Nephron (organoid): ENCODE measurements around the gene SMG6.

ENCODE experiments used
- H3K27ac Mint-ChIP-seq, 3 experiments: 2 replicates each; pipeline ENCODE4 v1.8.0; 2020; ENCODE audit warnings: mixed read lengths in 3 of 3, mild to moderate bottlenecking in 2 of 3, moderate library complexity in 1 of 3
- H3K27me3 Mint-ChIP-seq: 2 replicates; pipeline ENCODE4 v1.8.0; 2021; ENCODE audit warnings: low read depth, mild to moderate bottlenecking, moderate library complexity, mixed read lengths
- H3K36me3 Mint-ChIP-seq: 2 replicates; pipeline ENCODE4 v1.8.0; 2020; ENCODE audit warnings: low read depth, mixed read lengths
- H3K4me1 Mint-ChIP-seq: 2 replicates; pipeline ENCODE4 v1.8.0; 2020; ENCODE audit warnings: mixed read lengths
- H3K4me3 Mint-ChIP-seq, 3 experiments: 2 replicates each; pipeline ENCODE4 v1.8.0; 2020; ENCODE audit warnings: mild to moderate bottlenecking in 3 of 3, mixed read lengths in 3 of 3, moderate library complexity in 2 of 3
- H3K9me3 Mint-ChIP-seq: 2 replicates; pipeline ENCODE4 v1.8.0; 2020; ENCODE audit warnings: mixed read lengths
- CTCF ChIP-seq, 3 experiments: fragments of 200-600 bp; sonication (generic); IDR thresholded peaks; one replicate each; pipeline ENCODE4 v1.5.0; 2021; ENCODE audit warnings: antibody characterized with exemption in 3 of 3; ENCODE audit not compliant: unreplicated experiment in 3 of 3

SMG6 gene

GRCh38 chr17:2023692-2024571, 279.7 kb downstream of the SMG6 start:
- Mint-ChIP-seq H3K4me1 (peaks cover 6% of the 10 kb centered on the region), H3K4me3 (peak overlapping the region; percentile 82 to 85 (median 83)), H3K9me3 (peaks cover 3% of the 10 kb centered on the region), H3K36me3 (no peaks in the 10 kb centered on the region), H3K27ac (no peak overlapping the region), H3K27me3 (peaks cover 84% of the 10 kb centered on the region)
- no peak for TF ChIP-seq CTCF (IDR thresholded peaks at IDR 0.05; ENCODE audit: unreplicated experiment in 3 of 3)

- peaks cover 84% of the 10 kb centered on the region for H3K27me3 Mint-ChIP-seq
- H3K9me3 Mint-ChIP-seq: peaks cover 3% of the 10 kb centered on the region
- H3K4me3 Mint-ChIP-seq: peak overlapping the region; percentile 54 to 67 (median 56)
- peaks cover 8% of the 10 kb centered on the region for H3K4me1 Mint-ChIP-seq
- no peak overlapping the region for H3K27ac Mint-ChIP-seq
- TF ChIP-seq CTCF (IDR thresholded peaks at IDR 0.05; ENCODE audit: unreplicated experiment in 3 of 3): no peak
- no peaks in the 10 kb centered on the region for H3K36me3 Mint-ChIP-seq
These were observed 280.3 kb downstream of the SMG6 start for GRCh38 chr17:2023256-2023655.

GRCh38 chr17:2022647-2023240, 280.8 kb downstream of the SMG6 start:
- no peaks in the 10 kb centered on the region for H3K36me3 Mint-ChIP-seq
- peak overlapping the region; percentile 15 to 67 (median 56) for H3K4me3 Mint-ChIP-seq
- H3K27me3 Mint-ChIP-seq: peaks cover 84% of the 10 kb centered on the region
- peaks cover 3% of the 10 kb centered on the region for H3K9me3 Mint-ChIP-seq
- H3K4me1 Mint-ChIP-seq: peaks cover 13% of the 10 kb centered on the region
- no peak overlapping the region for H3K27ac Mint-ChIP-seq
- no peak for TF ChIP-seq CTCF (IDR thresholded peaks at IDR 0.05; ENCODE audit: unreplicated experiment in 3 of 3)

- H3K36me3 Mint-ChIP-seq: no peaks in the 10 kb centered on the region
- H3K4me3 Mint-ChIP-seq: no peak overlapping the region
- peaks cover 11% of the 10 kb centered on the region for H3K4me1 Mint-ChIP-seq
- H3K9me3 Mint-ChIP-seq: no peaks in the 10 kb centered on the region
- peaks cover 81% of the 10 kb centered on the region for H3K27me3 Mint-ChIP-seq
- no peak overlapping the region for H3K27ac Mint-ChIP-seq
- TF ChIP-seq CTCF (IDR thresholded peaks at IDR 0.05; ENCODE audit: unreplicated experiment in 3 of 3): no peak
These were observed 282.9 kb downstream of the SMG6 start for GRCh38 chr17:2020721-2021120.

GRCh38 chr17:2019723-2020122, 283.9 kb downstream of the SMG6 start:
- Mint-ChIP-seq H3K27ac (no peak overlapping the region), H3K27me3 (peaks cover 84% of the 10 kb centered on the region), H3K36me3 (no peaks in the 10 kb centered on the region), H3K4me1 (peaks cover 11% of the 10 kb centered on the region), H3K4me3 (no peak overlapping the region), H3K9me3 (no peaks in the 10 kb centered on the region)
- TF ChIP-seq CTCF (IDR thresholded peaks at IDR 0.05; ENCODE audit: unreplicated experiment in 3 of 3): no peak
